HepG2 (cell line): ENCODE measurements around the gene SOX13. TPM values are rescaled to one million over a fixed set of nuclear protein-coding genes. Genes with fewer than 3 reads are reported as not detected.

ENCODE experiments used
- AFF4 ChIP-seq: sonication (generic); formaldehyde crosslinking; IDR thresholded peaks from 2 replicates; pipeline ENCODE4 v1.4.0; 2020; ENCODE audit warnings: missing genetic modification reagents
- CHD4 ChIP-seq: fragments of 200-600 bp; sonication (generic); IDR thresholded peaks from 2 replicates; pipeline ENCODE4 v1.7.0; 2017; ENCODE audit warnings: mild to moderate bottlenecking, low read length, borderline replicate concordance
- DMAP1 ChIP-seq: IDR thresholded peaks from 2 replicates; pipeline ENCODE4 v1.6.1; 2016
- HCFC1 ChIP-seq: fragments of 150-350 bp; IDR thresholded peaks from 2 replicates; pipeline ENCODE4 v1.6.1; 2014; ENCODE audit warnings: low read depth, low read length
- HNRNPL ChIP-seq: fragments of 200-400 bp; formaldehyde crosslinking; IDR thresholded peaks from 2 replicates; pipeline ENCODE4 v1.6.1; 2017; ENCODE audit warnings: mild to moderate bottlenecking, low read depth, low read length
- KDM2A ChIP-seq: sonication (generic); formaldehyde crosslinking; IDR thresholded peaks from 2 replicates; pipeline ENCODE4 v1.4.0; 2020; ENCODE audit warnings: low read depth, missing genetic modification reagents, borderline replicate concordance
- MIXL1 ChIP-seq: IDR thresholded peaks from 2 replicates; pipeline ENCODE4 v1.6.1; 2016
- NR2F2 ChIP-seq: IDR thresholded peaks from 2 replicates; pipeline ENCODE4 v1.6.1; 2012; ENCODE audit warnings: low read depth, inconsistent platforms, borderline replicate concordance
- SOX13 ChIP-seq, 3 experiments: fragments of 450-650 bp in 1 of 3; sonication (generic) in 1 of 3; formaldehyde crosslinking in 1 of 3; IDR thresholded peaks in 2 of 3; conservative IDR thresholded peaks in 1 of 3; 2 replicates each; pipeline versions ENCODE4 v1.5.0 to v1.6.1; 2016 to 2020; ENCODE audit warnings: antibody characterized with exemption in 1 of 3, mild to moderate bottlenecking in 1 of 3, missing compliant biosample characterization in 1 of 3, missing genetic modification reagents in 1 of 3, moderate library complexity in 1 of 3
- SOX5 ChIP-seq: IDR thresholded peaks from 2 replicates; pipeline ENCODE4 v1.6.1; 2016; ENCODE audit warnings: borderline replicate concordance
- TAF15 ChIP-seq: fragments of 200-400 bp; formaldehyde crosslinking; IDR thresholded peaks from one replicate; pipeline ENCODE4 v1.6.1; 2018; ENCODE audit warnings: mild to moderate bottlenecking, low read depth, low read length; ENCODE audit not compliant: poor library complexity, severe bottlenecking
- TFAP4 ChIP-seq: sonication (generic); IDR thresholded peaks from 2 replicates; pipeline ENCODE4 v1.6.1; 2016; ENCODE audit warnings: low read depth, borderline replicate concordance
- ZMAT3 ChIP-seq: sonication (generic); formaldehyde crosslinking; conservative IDR thresholded peaks from 2 replicates; pipeline ENCODE4 v1.7.0; 2021; ENCODE audit warnings: missing genetic modification reagents
- ZNF549 ChIP-seq: sonication (generic); formaldehyde crosslinking; IDR thresholded peaks from 2 replicates; pipeline ENCODE4 v1.5.0; 2020; ENCODE audit warnings: missing genetic modification reagents
- ZNF639 ChIP-seq: conservative IDR thresholded peaks from 2 replicates; pipeline ENCODE4 v1.6.1; 2018; ENCODE audit warnings: missing genetic modification reagents
- ZNF75D ChIP-seq: sonication (generic); formaldehyde crosslinking; IDR thresholded peaks from 2 replicates; pipeline ENCODE4 v1.8.1; 2023; ENCODE audit warnings: missing genetic modification reagents, mild to moderate bottlenecking, borderline replicate concordance
- polyA plus RNA-seq, 8 experiments: library from polyadenylated mRNA; depleted of rRNA in 3 of 8; stranded (reverse) in 7 of 8; unstranded in 1 of 8; fragments of >200 nt; fragmentation: Illumina TruSeq in 4 of 8; extraction: Trizol in 4 of 8; gene quantifications; 2 replicates each; pipeline versions ENCODE4 v1.2.1 to v1.2.3, GENCODE V29; 2011 to 2016; ENCODE audit warnings: low read depth in 4 of 8, missing spikeins in 1 of 8, mixed read lengths in 1 of 8; ENCODE audit not compliant: insufficient read depth in 1 of 8
- total RNA-seq, 5 experiments: library from RNA; depleted of rRNA; stranded (reverse); fragments of >200 nt; fragmentation: Illumina TruSeq; extraction: Trizol; gene quantifications; 2 replicates each; pipeline ENCODE4 v1.2.3, GENCODE V29; 2016; ENCODE audit warnings: low read depth in 1 of 5
- TF ChIP-seq, protein P1 (sequence below): IDR thresholded peaks from 2 replicates; pipeline ENCODE4 v1.6.1; 2016; ENCODE audit warnings: low read depth, control low read depth
- TF ChIP-seq, protein P2 (sequence below): IDR thresholded peaks from 2 replicates; pipeline ENCODE4 v1.6.1; 2016; ENCODE audit warnings: missing compliant biosample characterization, missing genetic modification reagents, borderline replicate concordance
- TF ChIP-seq, protein P3 (sequence below): sonication (generic); formaldehyde crosslinking; IDR thresholded peaks from 2 replicates; pipeline ENCODE4 v1.8.0; 2022; ENCODE audit warnings: mild to moderate bottlenecking, missing genetic modification reagents

Gene SOX13
- total and polyA plus RNA-seq, 2 of the 13 experiments (the other 11 are each of a cell fraction or from before 2014, with no cell fraction given), result 13.3 to 15.8 TPM

DNA sequence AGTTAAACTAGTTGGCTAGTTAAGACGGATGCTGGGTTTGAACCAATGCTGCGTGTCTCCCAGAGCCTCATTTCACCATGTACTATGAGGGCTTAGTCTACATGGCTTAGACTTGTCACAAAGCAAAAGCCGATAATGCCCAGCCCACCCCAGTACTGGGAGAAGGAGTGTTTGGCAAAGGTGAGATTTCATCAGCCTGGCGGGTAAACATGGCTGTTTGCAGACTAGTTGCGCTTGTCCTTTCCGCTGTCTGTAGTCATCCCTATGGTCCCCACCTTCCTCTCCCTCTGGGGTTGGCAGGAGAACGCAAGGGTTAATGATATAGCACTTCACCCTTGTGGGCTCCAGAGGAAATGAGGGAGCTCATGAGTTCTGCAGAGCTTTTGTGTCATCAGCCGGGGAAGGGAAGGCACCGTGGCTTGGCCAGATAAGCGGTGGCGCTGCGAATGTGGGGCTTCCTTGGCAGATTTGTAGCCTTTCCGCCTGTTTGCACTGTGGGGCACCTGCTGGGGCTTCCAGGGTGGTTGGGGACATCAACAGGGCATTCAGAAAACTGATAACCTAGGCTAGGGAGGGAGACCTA is 29.2 kb downstream of the SOX13 start (continued):
- TF ChIP-seq, protein P1, sequence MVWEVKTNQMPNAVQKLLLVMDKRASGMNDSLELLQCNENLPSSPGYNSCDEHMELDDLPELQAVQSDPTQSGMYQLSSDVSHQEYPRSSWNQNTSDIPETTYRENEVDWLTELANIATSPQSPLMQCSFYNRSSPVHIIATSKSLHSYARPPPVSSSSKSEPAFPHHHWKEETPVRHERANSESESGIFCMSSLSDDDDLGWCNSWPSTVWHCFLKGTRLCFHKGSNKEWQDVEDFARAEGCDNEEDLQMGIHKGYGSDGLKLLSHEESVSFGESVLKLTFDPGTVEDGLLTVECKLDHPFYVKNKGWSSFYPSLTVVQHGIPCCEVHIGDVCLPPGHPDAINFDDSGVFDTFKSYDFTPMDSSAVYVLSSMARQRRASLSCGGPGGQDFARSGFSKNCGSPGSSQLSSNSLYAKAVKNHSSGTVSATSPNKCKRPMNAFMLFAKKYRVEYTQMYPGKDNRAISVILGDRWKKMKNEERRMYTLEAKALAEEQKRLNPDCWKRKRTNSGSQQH, result no peak
- TF ChIP-seq CHD4, result no peak; the same call in 1 of the 2 replicates
- TF ChIP-seq ZMAT3, result no peak
- no peak for TF ChIP-seq ZNF639
- TF ChIP-seq ZNF75D (CRISPR knock-in tag), result no peak
- TF ChIP-seq ZNF549, result no peak
- 0 out of 2 replicates have a peak, but pooled peaks have one; percentile 29 for TF ChIP-seq AFF4 (CRISPR knock-in tag)
- no peak for TF ChIP-seq TAF15
- TF ChIP-seq, protein P2, sequence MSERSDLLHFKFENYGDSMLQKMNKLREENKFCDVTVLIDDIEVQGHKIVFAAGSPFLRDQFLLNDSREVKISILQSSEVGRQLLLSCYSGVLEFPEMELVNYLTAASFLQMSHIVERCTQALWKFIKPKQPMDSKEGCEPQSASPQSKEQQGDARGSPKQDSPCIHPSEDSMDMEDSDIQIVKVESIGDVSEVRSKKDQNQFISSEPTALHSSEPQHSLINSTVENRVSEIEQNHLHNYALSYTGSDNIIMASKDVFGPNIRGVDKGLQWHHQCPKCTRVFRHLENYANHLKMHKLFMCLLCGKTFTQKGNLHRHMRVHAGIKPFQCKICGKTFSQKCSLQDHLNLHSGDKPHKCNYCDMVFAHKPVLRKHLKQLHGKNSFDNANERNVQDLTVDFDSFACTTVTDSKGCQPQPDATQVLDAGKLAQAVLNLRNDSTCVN (CRISPR knock-in tag), result no peak
- peak; percentile 54; the same call in 1 of the 2 replicates for TF ChIP-seq DMAP1
- TF ChIP-seq TFAP4, result peak; percentile 26; the same call in 1 of the 2 replicates
- peak; percentile 50; the same call in 1 of the 2 replicates for TF ChIP-seq MIXL1 (CRISPR knock-in tag)
- TF ChIP-seq, protein P3, sequence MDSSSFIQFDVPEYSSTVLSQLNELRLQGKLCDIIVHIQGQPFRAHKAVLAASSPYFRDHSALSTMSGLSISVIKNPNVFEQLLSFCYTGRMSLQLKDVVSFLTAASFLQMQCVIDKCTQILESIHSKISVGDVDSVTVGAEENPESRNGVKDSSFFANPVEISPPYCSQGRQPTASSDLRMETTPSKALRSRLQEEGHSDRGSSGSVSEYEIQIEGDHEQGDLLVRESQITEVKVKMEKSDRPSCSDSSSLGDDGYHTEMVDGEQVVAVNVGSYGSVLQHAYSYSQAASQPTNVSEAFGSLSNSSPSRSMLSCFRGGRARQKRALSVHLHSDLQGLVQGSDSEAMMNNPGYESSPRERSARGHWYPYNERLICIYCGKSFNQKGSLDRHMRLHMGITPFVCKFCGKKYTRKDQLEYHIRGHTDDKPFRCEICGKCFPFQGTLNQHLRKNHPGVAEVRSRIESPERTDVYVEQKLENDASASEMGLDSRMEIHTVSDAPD (CRISPR knock-in tag), result peak; percentile 95
- TF ChIP-seq SOX5, result peak; percentile 39; the same call in 1 of the 2 replicates
- TF ChIP-seq NR2F2, result no peak
- peak; percentile 73; the same call in 1 of the 2 replicates for TF ChIP-seq HNRNPL
- TF ChIP-seq KDM2A, result peak; percentile 56
- no peak for TF ChIP-seq SOX13 (IDR thresholded peaks at IDR 0.05)
- peak in 1 of 2 experiments; percentile 72; a peak in 2 of 4 replicates for TF ChIP-seq SOX13 (CRISPR knock-in tag; conservative IDR thresholded peaks at IDR 0.05 in 1 of 2, IDR thresholded peaks at IDR 0.05 in 1 of 2)
- TF ChIP-seq HCFC1, result no peak
